Measurements from ENCODE around the gene KHK. TPM values are rescaled to one million over a fixed set of nuclear protein-coding genes. Genes with fewer than 3 reads are reported as not detected.
A peak's percentile ranks its signal among the peaks of the same experiment; 100 is the strongest.
"Not testable (repeated sequence)": the region's sequence is repeated elsewhere in the genome, so short reads cannot be mapped to it uniquely, and the experiment has no call there.

Gene KHK
- total RNA-seq, 4 donors from 2014 or later: 1.6 to 3.3 (median 2.1) TPM

GRCh38 chr2:27071277-27071989, 15.1 kb upstream of the KHK start, which contains the start of gene OST4:
Gene OST4, minus strand, starts transcription at chr2:27071654.
- TF ChIP-seq, protein P1, sequence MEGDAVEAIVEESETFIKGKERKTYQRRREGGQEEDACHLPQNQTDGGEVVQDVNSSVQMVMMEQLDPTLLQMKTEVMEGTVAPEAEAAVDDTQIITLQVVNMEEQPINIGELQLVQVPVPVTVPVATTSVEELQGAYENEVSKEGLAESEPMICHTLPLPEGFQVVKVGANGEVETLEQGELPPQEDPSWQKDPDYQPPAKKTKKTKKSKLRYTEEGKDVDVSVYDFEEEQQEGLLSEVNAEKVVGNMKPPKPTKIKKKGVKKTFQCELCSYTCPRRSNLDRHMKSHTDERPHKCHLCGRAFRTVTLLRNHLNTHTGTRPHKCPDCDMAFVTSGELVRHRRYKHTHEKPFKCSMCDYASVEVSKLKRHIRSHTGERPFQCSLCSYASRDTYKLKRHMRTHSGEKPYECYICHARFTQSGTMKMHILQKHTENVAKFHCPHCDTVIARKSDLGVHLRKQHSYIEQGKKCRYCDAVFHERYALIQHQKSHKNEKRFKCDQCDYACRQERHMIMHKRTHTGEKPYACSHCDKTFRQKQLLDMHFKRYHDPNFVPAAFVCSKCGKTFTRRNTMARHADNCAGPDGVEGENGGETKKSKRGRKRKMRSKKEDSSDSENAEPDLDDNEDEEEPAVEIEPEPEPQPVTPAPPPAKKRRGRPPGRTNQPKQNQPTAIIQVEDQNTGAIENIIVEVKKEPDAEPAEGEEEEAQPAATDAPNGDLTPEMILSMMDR (IDR thresholded peaks at IDR 0.05): no peak
- DNase-seq (ENCODE audit: low spot score) (peak; percentile 74), ATAC-seq (ENCODE audit: low FRiP score) (peak; percentile 96)

DNA sequence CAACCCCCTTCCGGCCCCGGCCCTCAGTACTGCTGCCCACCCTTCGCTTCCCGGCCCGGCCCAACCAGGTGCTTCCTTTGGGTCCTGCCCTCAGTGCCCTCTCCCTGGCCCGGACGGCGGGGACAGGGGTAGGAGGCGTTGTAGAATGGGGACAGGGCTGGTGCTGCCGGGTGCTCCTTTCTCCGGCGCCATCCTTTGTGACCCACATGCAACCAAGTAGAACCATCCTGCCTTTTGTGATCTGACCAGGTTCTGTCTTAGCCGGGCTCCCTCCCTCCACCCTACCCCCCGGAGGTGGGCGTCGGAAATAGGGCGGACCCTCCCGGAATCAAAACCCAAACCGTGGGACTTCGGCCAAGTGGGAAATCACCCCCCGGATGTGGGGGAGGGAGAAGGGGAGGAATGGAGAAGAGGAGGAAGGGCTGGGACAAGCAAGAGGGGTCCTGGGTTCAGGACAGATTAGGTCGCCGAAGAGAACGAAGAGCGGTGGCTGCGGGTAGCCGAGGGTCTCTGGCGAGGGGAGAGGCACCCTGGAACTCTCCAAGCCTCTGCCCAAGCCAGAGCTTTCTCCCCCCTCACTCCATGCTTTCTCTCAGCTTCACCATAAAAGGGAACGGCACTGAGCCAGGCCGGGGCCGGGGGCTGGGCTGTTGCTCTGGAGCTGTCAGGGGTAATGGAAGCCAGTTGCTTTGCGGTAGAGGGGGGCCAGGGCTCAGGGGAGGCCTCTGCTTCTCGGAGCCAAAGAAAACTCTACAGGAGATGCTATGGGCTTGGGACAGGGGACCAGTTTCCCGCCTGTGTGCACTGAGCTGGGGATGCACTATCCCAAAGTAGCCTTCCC, 14.4 kb upstream of the KHK start:
- TF ChIP-seq, protein P1 (IDR thresholded peaks at IDR 0.05): no peak
- ATAC-seq (ENCODE audit: low FRiP score) (peak; percentile 47), DNase-seq (ENCODE audit: low spot score) (no peak)

- DNase-seq (ENCODE audit: low spot score) (no peak), ATAC-seq (ENCODE audit: low FRiP score) (no peak)
- TF ChIP-seq, protein P1 (IDR thresholded peaks at IDR 0.05): no peak
These were observed 13.7 kb upstream of the KHK start for GRCh38 chr2:27072920-27073319.

- no peak for DNase-seq (ENCODE audit: low spot score)
- TF ChIP-seq, protein P1 (IDR thresholded peaks at IDR 0.05): no peak
- no peak for ATAC-seq (ENCODE audit: low FRiP score)
These were observed 12.8 kb upstream of the KHK start for GRCh38 chr2:27073782-27074181.

- ATAC-seq (ENCODE audit: low FRiP score) (no peak), DNase-seq (ENCODE audit: low spot score) (no peak)
- TF ChIP-seq, protein P1 (IDR thresholded peaks at IDR 0.05): no peak
These were observed 11.6 kb upstream of the KHK start for GRCh38 chr2:27074738-27075565.

- not testable (repeated sequence) for DNase-seq (ENCODE audit: low spot score); ATAC-seq (ENCODE audit: low FRiP score)
These were observed 11.1 kb upstream of the KHK start for GRCh38 chr2:27075566-27075871.

DNA sequence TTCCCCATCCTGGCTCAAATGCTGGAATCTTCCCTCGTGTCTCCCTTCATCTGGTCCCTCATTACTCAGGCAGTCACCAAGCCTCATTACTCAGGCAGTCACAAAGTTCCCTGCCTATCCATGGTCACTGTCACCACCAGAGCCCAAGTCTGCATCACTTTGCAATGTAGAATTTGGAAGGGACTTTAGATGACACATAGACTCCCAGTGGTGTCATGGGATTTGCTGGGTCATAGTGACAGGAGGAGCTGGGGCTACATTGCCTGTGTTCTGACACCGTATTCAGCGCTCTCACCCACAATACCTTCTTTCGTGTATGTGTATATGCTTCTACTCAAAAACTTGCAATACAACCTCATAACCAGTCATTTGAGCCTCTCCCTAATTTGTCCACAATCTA, 10.2 kb upstream of the KHK start:
- TF ChIP-seq, protein P1 (IDR thresholded peaks at IDR 0.05): no peak
- ATAC-seq (ENCODE audit: low FRiP score) (no peak), DNase-seq (ENCODE audit: low spot score) (no peak)
